ENCODE data around the gene MTFP1.
"Not testable (repeated sequence)": the region's sequence is repeated elsewhere in the genome, so short reads cannot be mapped to it uniquely, and the experiment has no call there.

Gene MTFP1

DNA sequence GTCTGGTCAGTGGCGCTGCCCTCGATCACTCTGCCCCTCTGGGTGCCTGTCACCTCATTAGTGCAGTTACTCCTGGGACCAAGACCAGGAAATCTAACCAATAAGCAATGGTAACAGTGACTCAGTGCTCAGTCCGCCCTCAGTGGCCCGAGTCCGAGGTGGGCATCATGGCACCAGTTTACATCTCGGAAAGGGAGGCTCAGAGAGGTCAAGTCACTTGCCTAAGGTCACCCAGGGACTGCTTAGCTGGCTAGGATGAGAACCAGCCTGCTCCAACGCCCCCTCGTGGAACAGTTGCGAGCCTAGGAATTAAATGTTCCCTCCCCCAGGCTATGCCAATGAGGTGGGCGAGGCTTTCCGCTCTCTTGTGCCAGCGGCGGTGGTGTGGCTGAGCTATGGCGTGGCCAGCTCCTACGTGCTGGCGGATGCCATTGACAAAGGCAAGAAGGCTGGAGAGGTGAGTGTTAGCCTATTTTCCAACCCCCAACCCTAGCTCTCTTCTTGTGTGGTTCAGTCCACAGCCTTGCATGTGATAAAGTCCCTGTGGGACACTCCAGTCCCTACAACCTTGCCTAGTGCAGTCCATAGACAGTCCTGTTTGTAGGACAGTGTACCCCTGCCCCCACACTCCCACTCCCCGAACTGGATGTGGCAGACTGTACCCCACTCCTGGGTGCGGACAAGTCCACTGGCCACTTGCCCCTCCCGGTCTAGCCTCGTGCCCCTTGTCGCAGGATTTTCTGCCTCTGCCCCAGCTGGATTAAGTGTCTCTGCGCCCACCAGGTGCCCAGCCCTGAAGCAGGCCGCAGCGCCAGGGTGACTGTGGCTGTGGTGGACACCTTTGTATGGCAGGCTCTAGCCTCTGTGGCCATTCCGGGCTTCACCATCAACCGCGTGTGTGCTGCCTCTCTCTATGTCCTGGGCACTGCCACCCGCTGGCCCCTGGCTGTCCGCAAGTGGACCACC lies 1.1 kb downstream of the MTFP1 start:
- DNase-seq = peak; percentile 64

DNA sequence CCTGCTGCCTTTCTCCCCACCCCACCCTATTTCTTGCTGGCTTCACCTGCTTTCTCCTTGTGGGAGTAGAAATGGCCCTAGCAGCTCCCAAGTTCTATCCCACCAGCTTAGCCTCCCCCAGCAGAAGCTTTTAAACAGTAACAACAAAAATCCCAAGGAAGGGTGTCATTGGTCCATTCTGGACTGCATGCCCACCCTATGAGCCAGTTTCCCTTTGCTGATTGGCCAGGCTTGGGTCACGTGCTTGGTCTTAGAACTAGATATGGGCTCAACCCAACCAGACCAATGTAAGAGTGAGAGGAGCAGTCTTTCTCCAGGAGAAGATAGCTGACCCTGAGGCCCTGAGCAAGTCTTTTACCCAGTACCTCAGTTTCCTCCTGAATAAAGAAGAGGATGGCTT lies 2.3 kb downstream of the MTFP1 start:
- DNase-seq = no peak

- DNase-seq = no peak
Measured at GRCh38 chr22:30429887-30430286, 4.3 kb downstream of the MTFP1 start.

GRCh38 chr22:30430933-30431332 lies 5.4 kb downstream of the MTFP1 start:
- no peak for DNase-seq

GRCh38 chr22:30432096-30432495 lies 6.5 kb downstream of the MTFP1 start:
- no peak for DNase-seq

DNA sequence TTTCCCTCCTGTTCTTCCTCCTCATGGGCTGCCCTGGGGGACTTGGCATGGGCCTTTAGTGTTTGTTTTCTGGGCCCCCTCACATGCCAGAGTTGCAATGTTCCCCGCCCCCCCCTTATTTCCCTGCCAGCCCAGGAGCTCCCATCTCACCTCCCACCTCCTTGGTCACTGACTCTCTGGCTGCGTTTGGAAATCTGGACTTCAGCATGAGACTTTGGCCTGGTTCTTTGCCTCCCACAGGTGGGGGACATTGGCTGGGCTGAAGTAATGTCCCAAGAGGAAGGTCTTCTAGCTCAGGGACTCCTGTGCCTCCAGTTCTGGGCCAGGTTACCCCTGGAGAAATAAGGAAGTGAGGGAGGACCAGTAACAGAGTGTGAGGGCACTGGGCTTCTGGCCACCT lies 7.0 kb downstream of the MTFP1 start:
- DNase-seq = no peak

DNA sequence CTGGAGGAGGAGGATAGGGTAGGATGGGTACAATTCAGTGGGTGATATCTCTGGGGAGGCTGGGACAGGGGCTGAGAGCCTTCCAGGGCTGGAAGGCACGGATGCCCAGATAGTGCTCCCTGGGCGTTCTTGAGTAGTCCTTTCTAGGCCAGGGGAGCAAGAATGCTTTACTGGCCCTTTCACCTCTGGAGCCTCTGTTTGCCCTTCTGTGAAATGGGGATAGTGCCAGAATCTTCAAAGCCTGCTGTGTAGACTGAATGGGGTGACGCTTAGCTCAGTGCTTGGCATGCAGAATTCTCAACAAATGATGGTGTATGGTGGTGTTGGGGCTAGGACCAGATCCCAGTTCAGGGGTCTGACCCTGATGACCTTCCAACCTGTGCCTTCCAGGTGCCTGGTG lies 7.7 kb downstream of the MTFP1 start:
- DNase-seq = no peak

- no peak for DNase-seq
Measured at GRCh38 chr22:30433773-30434172, 8.2 kb downstream of the MTFP1 start.

DNA sequence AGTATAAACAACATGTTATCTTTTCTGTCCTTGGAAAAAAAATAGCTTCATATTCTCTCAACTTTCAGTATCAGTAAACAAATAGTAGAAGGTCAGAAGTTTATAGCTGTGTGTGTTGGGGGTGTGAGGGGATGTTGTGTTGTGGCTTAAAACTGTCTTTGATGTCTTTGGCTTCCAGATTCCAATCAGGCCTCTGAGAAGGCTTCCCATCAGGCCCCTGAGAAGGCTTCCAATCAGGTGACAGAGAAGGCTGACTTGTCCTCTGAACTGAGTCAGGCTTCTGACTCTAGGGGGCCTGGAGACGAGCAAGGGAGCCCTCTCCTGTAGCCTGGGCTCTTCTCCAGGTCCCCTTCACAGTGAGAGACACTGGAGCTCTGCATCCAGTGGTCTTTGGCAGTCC lies 9.3 kb downstream of the MTFP1 start:
- no peak for DNase-seq

- DNase-seq = no peak
Measured at GRCh38 chr22:30435674-30436126, 10.1 kb downstream of the MTFP1 start.

DNA sequence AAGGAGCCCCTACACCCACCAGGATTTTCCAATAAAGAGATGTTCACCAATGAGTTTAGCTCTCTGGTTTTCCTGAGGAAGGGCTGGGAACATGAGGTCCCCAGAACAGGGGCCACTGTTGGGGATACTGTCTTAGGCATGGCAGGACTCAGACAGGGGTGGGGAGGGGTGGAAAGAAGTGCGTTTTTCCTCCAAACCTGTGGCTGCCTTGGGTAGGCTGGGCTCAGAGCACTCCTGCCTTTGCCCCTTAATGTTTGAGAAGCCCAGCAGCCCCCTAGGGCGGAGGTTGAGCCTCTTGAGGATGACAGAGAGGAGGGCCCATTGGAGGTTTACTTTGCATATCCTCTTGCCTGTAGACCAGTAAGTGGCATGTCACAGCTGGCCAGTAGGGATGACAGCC lies 10.6 kb downstream of the MTFP1 start:
- DNase-seq = no peak

GRCh38 chr22:30438559-30438958 lies 13.0 kb downstream of the MTFP1 start:
- DNase-seq = no peak

DNA sequence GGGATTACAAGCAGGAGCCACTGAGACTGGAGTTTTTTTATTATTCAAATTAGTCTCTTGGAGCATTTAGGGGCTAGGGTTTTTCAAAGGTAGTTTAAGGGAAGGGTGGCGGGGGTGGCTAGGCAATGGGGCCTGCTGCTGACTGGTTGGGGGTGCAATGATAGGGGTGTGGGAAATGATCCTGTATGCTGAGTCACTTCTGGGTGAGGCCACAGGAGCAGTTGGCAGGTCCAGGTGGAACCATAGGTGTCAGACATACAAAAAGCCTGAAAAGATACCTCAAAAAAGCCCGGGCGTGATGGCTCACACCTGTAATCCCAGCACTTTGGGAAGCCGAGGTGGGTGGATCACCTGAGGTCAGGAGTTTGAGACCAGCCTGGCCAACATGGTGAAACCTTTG lies 13.7 kb downstream of the MTFP1 start:
- no peak for DNase-seq

- DNase-seq = no peak
Measured at GRCh38 chr22:30439836-30440235, 14.3 kb downstream of the MTFP1 start.

GRCh38 chr22:30441088-30441487 lies 15.5 kb downstream of the MTFP1 start:
- no peak for DNase-seq

DNA sequence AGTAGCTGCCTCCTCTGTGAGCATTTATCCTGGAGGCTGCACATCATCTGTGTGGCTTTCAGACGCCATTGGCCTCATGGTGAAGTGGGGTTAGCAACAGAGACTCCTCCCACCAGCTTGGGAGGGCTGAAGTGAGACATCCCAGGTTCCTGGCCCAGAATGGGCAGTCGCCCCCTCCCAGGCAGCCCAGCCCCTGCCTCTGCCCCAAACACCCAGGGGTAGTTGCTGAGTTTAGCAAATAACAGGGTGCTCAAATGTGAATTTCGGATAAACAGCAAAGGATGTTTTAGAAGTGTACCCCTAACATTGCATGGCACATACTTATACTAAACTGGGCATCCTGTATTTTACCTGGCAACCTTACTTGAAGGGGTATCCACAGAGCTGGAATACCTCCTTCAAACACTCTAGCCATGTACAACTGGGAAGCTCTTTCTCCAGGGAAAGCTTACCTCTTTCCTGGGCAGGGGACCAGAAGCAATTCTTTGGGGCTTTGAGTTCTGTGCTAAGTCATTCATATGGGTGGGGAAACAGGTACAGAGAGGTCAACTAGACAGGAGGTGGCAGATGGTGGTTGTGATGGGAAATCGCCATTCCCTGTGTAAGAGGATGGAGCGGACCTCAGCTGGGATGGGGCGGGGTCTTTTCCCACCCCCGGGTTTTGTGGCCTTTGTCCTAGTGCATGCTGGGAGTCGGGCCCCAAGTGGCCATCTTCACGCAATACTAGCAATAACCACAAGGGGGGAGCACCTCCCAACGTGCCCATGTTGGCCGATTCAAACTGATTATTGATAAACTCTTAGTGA lies 19.3 kb downstream of the MTFP1 start:
- peak; percentile 62 for DNase-seq

DNA sequence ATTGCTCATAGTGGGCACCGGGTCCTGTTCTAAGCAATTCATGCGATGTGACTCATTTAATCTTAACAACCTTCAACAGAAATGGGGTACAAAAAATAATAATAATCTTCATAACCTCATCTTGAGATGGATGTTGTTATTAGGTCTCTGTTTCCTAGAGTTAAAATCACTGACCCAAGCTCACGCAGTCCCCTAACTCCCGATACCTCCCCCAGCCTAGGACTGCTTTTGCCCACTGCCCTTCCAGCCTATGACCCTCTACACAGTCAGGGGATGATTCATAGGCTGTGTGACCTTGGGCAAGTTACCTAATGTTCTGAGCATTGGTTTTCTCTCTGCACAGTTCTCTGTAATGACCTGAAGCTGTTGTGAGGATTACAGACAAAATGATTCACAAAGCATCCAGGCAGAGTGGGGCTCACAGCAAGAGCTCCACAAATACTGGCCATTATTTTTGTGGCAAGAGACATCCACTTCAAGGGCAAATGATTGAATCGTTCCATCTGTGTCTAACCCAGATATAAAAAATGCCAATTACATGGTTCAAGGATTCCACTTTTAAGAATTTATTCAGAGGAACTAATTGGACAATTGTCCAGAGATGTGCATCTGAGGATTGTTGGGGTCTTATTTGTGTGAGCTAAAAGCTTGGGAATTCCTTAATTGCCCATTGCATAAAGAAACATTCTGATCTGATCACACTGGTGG lies 20.0 kb downstream of the MTFP1 start:
- no peak for DNase-seq

- no peak for DNase-seq
Measured at GRCh38 chr22:30447656-30448055, 22.1 kb downstream of the MTFP1 start.

DNA sequence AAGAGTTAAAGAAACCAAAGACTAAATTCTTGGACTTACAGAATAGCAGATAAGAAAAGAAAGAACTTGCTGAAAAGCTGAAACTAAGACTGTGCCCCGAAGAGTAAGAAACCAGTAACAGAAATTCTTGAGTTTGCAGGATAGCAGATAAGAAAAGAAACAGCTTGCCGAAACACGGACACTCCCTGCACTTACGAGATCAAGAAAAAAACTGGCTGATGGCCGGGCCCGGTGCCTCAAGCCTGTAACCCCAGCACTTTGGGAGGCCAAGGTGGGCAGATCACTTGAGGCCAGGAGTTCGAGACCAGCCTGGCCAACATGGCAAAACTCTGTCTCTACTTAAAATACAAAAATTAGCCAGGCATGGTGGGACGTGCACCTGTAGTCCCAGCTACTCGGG lies 25.9 kb downstream of the MTFP1 start:
- DNase-seq = not testable (repeated sequence)

DNA sequence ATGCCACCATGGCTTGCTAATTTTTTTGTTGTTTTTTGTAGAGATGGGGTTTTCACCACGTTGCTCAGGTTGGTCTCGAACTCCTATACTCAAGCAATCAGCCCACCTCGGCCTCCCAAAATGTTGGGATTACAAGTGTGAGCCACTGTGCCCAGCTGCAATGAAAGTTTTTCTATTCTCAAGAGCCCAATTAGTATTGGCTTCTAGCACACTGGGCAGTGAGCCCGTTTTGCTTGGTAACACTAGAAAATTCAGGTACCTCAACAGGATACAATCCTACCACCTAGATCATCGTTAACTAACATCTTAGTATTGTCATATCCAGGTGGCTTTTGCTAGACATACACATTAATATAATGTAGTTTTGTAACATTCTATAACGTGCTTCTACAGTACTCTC lies 27.3 kb downstream of the MTFP1 start:
- DNase-seq = no peak

GRCh38 chr22:30453731-30454510 lies 28.4 kb downstream of the MTFP1 start:
- DNase-seq = no peak

DNA sequence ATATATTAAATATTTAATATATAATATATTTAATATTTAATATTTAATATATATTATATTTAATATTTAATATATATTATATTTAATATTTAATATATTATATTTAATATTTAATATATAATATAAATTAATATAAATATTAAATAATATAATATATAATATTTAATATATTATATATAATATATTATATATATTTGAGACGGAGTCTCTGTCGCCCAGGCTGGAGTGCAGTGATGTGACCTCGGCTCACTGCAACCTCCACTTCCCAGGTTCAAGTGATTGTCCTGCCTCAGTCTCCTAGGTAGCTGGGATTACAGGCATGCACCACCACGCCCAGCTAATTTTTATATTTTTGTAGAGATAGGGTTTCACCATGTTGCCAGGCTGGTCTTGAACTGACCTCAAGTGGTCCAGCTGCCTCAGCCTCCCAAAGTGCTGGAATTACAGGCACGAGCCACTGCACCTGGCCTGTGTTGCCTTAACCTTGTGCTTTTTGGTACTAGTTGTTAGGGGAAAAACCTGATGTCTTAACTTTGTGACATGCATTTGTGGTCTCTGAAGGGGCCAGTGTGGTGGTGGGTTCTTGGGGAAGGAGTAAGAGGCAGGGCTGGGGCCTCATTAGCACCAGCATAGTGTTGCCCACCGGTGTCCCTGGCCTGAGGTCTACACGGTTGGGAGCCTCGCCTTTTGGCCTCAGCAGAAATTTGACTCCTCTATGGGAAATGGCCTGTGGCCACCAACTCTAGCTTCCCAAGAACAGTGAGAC lies 29.7 kb downstream of the MTFP1 start:
- DNase-seq = no peak
